ENCODE measurements around the gene LPP. TPM values are rescaled to one million over a fixed set of nuclear protein-coding genes. Genes with fewer than 3 reads are reported as not detected.

The LPP gene
- total RNA-seq, 1 experiment from 2014 or later: 54.0 TPM

DNA sequence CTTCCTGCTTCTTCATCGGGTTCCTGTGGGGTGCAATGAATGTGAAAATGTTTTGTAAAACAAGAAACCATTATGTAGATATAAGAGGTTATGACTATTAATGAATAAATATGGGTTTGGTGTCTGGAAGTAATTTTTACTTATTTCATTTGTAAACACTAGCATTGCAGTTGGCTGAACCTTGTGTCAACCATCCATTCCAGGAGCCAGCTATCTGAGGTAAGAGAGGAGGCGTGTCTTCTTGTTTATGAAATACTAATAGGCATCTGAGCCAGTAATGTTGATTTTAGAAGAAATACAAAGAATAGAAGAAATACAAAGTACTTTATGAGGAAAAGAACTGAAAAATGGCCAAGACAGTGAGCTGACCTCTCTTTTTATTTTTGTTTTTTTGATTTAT, 187.5 kb downstream of the LPP start (continued):
- TF ChIP-seq ZNF274 (IDR thresholded peaks at IDR 0.05; ENCODE audit: low read depth, low read length): no peak
- TF ChIP-seq RAD21 (IDR thresholded peaks at IDR 0.05; ENCODE audit: low read depth): no peak

- H3K9me3 ChIP-seq (ENCODE audit: control insufficient read depth in 1 of 2, insufficient read depth in 1 of 2, low read depth in 1 of 2, low read length in 2 of 2): no peaks in the 10 kb centered on the region
- H3K9ac ChIP-seq (ENCODE audit: low read length): no peak overlapping the region
- ATAC-seq (no peak), DNase-seq (ENCODE audit: low read depth, low spot score) (no peak)
- RAD21 ChIA-PET (ENCODE audit: low non-redundant PET in 1 of 2, low total read pairs in 2 of 2, uncharacterized antibody in 2 of 2, unreplicated experiment in 2 of 2): no interaction called here
- H3K4me2 ChIP-seq (ENCODE audit: low read length): no peak overlapping the region
- no peaks in the 10 kb centered on the region for H4K20me1 ChIP-seq (ENCODE audit: insufficient read depth)
- no peaks in the 10 kb centered on the region for H3K9me2 ChIP-seq (ENCODE audit: insufficient read depth)
- peaks cover 6 to 10% of the 10 kb centered on the region in 2 experiments; a peak in 3 of 4 replicates for H3K4me1 ChIP-seq (ENCODE audit: control insufficient read depth in 1 of 2, insufficient read depth in 2 of 2, low read length in 2 of 2)
- H2AFZ ChIP-seq (ENCODE audit: low read depth, low read length, poor library complexity, severe bottlenecking): no peak overlapping the region
- no peak overlapping the region for H3K27ac ChIP-seq (ENCODE audit: low read depth, low read length)
- TF ChIP-seq CEBPB (IDR thresholded peaks at IDR 0.05; ENCODE audit: low read depth) (no peak), SP1 (IDR thresholded peaks at IDR 0.05; ENCODE audit: low read depth) (no peak), TCF7L2 (IDR thresholded peaks at IDR 0.05; ENCODE audit: borderline replicate concordance, extremely low read depth, insufficient read depth, insufficient read length) (no peak), EGR1 (IDR thresholded peaks at IDR 0.05; ENCODE audit: low read depth) (no peak), CBX3 (IDR thresholded peaks at IDR 0.05; ENCODE audit: low read depth) (no peak), YY1 (IDR thresholded peaks at IDR 0.05; ENCODE audit: extremely low read depth, insufficient replicate concordance, low read depth, low read length) (no peak), EZH2 (IDR thresholded peaks at IDR 0.05) (no peak), ELF1 (IDR thresholded peaks at IDR 0.05; ENCODE audit: borderline replicate concordance, low read depth) (no peak), SIN3A (IDR thresholded peaks at IDR 0.05; ENCODE audit: low read depth) (no peak), POLR2AphosphoS5 (IDR thresholded peaks at IDR 0.05; ENCODE audit: low read depth, low read length) (no peak), EZH2phosphoT487 (IDR thresholded peaks at IDR 0.05; ENCODE audit: borderline replicate concordance) (no peak), RAD21 (IDR thresholded peaks at IDR 0.05; ENCODE audit: low read depth) (no peak), ZNF274 (IDR thresholded peaks at IDR 0.05; ENCODE audit: low read depth, low read length) (no peak), JUND (IDR thresholded peaks at IDR 0.05) (no peak), ATF3 (IDR thresholded peaks at IDR 0.05) (no peak)
- TF ChIP-seq, protein P1, sequence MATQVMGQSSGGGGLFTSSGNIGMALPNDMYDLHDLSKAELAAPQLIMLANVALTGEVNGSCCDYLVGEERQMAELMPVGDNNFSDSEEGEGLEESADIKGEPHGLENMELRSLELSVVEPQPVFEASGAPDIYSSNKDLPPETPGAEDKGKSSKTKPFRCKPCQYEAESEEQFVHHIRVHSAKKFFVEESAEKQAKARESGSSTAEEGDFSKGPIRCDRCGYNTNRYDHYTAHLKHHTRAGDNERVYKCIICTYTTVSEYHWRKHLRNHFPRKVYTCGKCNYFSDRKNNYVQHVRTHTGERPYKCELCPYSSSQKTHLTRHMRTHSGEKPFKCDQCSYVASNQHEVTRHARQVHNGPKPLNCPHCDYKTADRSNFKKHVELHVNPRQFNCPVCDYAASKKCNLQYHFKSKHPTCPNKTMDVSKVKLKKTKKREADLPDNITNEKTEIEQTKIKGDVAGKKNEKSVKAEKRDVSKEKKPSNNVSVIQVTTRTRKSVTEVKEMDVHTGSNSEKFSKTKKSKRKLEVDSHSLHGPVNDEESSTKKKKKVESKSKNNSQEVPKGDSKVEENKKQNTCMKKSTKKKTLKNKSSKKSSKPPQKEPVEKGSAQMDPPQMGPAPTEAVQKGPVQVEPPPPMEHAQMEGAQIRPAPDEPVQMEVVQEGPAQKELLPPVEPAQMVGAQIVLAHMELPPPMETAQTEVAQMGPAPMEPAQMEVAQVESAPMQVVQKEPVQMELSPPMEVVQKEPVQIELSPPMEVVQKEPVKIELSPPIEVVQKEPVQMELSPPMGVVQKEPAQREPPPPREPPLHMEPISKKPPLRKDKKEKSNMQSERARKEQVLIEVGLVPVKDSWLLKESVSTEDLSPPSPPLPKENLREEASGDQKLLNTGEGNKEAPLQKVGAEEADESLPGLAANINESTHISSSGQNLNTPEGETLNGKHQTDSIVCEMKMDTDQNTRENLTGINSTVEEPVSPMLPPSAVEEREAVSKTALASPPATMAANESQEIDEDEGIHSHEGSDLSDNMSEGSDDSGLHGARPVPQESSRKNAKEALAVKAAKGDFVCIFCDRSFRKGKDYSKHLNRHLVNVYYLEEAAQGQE (IDR thresholded peaks at IDR 0.05; ENCODE audit: low read depth): no peak
- TF ChIP-seq, protein P2, sequence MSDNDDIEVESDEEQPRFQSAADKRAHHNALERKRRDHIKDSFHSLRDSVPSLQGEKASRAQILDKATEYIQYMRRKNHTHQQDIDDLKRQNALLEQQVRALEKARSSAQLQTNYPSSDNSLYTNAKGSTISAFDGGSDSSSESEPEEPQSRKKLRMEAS (IDR thresholded peaks at IDR 0.05): no peak
- no TSS peak for BruUV-seq (replicated peaks)
- no peak overlapping the region for H3K4me3 ChIP-seq (replicated peaks in 1 of 2; ENCODE audit: low read depth in 1 of 2, low read length in 2 of 2)
- no peaks in the 10 kb centered on the region for H3K27me3 ChIP-seq (ENCODE audit: insufficient read depth, low read length)
- H3K79me2 ChIP-seq (ENCODE audit: insufficient read depth, low read length): no peaks in the 10 kb centered on the region
- no peaks in the 10 kb centered on the region for H3K36me3 ChIP-seq (ENCODE audit: control insufficient read depth in 1 of 2, insufficient read depth in 2 of 2, low read length in 2 of 2)
- CTCF ChIA-PET: interaction anchor here (0.6 kb wide), 1 partner anchor 10 kb away, joined by 4 read pairs; no protein-coding TSS in a partner anchor
- POLR2A ChIA-PET: interaction anchor here (1.1 kb wide), 1 partner anchor 10 kb away, joined by 3 read pairs; no protein-coding TSS in a partner anchor
- intact Hi-C loops (cut with micrococcal nuclease): loop anchor here (1.0 to 10.0 kb wide), 2 partner anchors 10 to 598 kb away; partner anchors contain the start of gene BCL6
These were observed 189.2 kb downstream of the LPP start for GRCh38 chr3:188342991-188343732.
